GM18867 (cell line): ENCODE data around the gene ART3.

Experiments
- ATAC-seq: cut with Tn5 transposase; IDR thresholded peaks from one replicate; pipeline ENCODE4 v1.9.1; 2021; ENCODE audit warnings: mild to moderate bottlenecking, moderate library complexity; ENCODE audit not compliant: unreplicated experiment

ART3 gene

GRCh38 chr4:76067652-76068286, 6.7 kb upstream of the ART3 start:
- ATAC-seq, result peak; percentile 75

DNA sequence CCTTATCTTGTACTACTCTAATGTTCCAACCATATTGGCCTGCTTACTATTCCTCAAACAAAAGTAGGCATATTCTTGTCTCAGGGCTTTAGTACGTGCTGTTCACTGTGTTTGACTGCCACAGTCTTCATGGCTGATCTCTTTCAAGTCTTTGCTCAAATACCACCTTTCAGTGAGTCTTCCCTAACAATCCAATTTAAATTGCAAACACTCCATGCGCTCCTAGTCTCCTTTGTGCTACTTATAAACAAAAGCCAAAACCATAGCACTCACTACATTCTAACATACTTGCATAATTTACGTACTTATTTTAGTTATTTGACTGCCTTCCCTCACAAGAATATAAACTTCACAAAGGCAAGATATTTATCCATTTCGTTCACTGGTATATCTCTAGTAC, 1.7 kb upstream of the ART3 start:
- ATAC-seq, result no peak

GRCh38 chr4:76074993-76075600, 588 bp downstream of the ART3 start:
- no peak for ATAC-seq

DNA sequence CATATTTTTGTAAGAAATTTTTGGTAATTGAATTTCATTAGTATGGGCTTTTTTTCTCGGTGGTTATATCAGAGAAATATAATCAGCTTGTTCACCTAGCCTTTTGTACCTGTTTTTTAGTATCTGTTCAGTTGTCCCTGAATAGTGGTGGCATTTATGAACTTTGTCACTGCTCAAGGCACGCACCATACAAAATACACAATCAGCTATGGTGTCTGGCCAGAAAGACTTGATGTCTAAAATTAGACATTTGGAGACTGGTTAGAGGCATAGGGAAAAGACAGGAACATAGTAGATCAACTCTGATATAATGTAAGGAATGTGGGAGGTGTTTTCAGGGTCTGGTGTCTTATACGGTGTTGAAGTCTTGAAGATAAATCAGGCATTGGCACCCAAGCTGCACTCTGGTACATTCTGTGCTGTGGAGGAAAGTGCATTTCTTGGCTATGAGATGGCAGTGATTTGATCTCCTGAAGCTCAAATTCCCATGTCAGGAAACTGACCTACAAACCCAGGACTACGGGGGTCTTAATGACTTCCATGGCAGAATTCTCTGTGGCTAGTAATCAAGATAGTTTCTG, 3.6 kb downstream of the ART3 start:
- no peak for ATAC-seq

GRCh38 chr4:76083386-76083988, 9.0 kb downstream of the ART3 start:
- ATAC-seq, result no peak

GRCh38 chr4:76084542-76084941, 10.0 kb downstream of the ART3 start:
- no peak for ATAC-seq

DNA sequence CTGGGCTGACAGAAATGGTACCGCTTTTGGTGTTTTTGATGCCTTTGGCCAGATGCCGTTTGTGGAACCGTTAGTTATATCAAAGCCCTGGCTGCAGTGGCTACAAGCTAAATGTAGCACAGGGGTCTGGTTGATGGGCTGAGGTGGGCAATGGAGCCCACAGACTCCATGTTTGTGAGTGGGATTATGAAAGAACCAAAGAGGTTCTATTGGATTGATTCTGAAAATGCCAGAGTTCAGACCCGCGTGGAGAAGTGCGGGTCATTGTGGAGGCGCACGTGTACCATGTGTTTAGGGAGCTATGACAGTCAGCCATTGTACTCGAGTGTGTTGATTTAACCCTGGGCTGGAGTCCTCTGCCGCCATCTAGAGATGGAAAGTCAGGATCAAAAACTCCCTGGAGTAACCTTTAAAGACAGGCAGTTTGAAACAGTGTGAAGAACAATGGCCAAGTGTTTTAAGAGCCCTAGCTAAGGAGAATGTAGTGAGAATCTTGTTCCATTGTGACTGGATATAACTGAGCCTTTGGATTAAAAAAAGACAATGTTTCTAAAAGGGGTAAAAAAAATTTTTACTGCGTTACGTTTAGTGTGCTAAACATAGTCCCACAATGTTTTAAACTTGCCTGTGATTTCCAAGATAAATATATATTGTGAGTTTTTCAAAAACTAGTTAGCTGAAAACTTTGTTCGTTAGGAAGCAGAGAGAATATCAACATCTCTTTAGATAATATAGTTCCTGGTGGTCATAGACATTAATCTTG, 12.7 kb downstream of the ART3 start:
- ATAC-seq, result no peak

DNA sequence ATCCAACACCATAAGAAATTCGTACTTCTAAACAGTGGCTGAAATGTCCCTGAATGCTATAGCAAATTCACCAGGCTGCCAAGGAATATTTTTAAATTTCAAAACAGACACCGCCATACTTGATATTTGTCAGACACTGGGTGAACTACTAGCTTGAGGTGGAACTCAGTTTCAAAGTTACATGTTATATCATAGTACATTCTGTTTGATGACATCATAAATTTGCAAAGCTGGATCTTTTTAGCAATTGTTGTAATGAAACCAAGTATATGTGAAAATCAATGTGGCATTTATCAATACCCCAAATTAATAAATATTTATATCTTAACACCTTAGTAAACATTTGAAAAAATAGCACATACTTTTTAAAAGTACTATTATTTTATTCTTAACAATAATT, 14.2 kb downstream of the ART3 start:
- ATAC-seq, result no peak

DNA sequence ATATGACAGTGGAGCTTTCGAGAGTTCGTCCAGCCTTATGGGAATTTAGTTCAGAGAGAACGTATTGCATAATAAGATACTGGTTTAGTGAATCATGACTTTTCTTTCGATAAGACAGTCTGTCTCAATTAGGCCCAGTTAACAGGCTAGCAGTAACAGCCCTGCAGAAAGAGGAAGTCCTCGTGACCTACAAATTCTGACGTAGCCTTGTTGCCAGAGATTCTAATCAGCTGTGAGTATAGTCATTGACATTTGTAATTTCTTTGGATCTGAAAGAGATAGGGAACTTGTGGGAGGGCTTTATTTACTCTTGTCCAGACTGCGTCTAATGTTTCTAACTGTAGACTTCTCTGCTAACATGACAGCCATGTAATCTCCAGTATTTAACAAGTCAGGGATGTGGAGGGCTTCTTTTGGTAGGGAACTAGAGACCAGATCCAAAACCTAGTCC, 15.8 kb downstream of the ART3 start:
- ATAC-seq, result peak; percentile 81

DNA sequence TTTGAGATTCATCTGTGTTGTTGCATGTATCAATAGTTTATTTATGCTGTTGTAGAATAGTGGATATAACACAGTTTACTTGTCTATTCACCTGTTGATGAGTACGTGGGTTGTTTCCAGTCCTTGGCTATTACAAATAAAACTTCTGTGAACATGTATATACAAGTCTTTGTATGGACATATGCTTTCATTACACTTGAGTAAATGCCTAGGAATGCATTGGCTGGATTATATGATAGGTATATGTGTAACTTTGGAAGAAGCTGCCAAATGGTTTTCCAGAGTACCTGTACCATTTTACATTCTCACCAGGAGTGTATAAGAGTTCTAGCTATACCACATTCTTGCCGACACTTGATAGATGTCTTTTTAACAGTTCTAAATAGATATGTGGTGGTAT, 16.5 kb downstream of the ART3 start:
- ATAC-seq, result no peak

DNA sequence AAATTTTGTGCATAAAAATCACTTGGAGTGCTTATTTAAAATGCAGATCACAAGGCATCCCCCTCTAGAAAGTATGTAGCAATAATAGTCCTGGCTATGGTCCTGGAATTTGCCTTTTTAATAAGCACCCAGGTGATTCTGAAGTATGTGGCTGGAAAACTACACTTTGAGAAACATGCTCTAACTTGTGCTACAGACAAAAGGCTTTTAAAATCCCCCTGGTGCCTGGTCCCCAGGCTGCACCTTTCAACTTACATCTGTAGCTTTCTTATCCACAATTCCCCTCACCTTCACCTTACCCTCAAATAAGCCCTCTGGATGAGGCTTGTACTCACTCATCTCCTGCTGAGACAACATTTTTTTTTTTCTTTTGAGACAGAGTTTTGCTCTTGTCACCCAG, 21.1 kb downstream of the ART3 start:
- no peak for ATAC-seq

- no peak for ATAC-seq
Observed at GRCh38 chr4:76096076-76096475, 21.6 kb downstream of the ART3 start.

- ATAC-seq, result no peak
Observed at GRCh38 chr4:76105652-76106051, 31.1 kb downstream of the ART3 start.

DNA sequence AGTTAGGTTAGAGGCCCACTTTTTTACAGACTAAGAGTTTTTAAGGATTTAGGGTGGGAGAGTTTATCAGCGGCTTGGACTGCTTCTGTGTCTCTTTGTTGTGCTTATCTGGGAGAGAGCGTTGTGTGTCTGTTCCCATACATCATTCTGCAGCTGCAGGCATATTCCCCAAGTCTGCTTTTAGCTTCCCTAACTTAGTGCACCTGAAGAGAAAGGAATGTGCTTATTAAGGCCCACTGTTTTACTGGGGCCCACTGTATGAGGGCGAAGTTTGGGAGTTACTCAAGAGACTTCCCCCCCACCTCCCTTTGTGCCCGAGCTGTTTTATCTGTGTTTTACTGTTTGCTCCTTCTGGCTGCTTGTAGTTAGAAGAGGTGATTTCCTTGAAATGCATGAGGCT, 31.9 kb downstream of the ART3 start:
- no peak for ATAC-seq

DNA sequence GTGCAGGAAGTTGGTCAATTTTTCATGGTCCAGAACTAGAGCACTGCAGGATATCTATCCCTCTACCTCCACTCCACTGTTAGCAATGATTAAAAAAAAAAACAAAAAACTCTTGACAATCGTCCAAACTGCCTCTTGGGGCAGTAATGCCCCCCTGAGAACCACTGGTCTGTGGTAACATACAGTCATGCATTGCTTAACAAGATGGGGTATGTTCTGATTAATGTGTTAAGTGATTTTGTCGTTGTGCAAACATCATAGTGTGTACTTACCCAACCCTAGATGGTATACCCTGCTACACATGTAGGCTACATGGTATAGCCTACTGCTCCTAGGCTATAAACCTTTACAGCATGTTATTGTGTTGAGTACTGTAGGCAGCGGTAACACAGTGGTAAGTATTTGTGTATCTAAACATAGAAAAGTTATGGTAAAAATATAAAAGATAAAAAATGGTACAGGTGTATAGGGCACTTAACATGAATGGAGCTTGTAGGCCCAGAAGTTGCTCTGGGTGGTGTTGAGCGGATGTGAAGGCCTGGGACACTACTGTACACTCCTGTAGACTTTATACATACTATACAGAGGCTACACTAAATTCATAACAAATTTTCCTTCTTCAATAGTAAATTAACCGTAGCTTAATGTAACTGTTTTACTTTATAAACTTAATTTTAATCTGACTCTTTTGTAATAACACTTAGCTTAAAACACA, 34.1 kb downstream of the ART3 start:
- ATAC-seq, result no peak

DNA sequence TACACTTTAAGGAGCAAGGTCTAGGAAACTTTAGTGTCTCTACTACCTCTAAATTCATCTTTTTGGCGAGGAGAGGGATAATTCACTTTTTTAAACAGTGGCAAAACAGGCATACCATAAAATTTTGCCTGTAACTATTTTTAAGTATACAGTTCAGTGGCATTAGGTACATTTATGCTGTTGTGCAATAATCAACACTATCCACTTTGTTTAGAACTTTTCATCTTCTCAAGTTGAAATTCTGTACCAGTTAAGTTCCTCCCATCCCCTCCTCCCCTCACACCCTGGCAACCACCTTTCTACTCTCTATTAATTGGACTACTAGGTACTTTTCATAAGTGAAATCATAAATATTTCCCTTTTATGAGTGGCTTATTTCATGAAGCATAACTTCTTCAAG, 42.3 kb downstream of the ART3 start:
- ATAC-seq, result no peak

DNA sequence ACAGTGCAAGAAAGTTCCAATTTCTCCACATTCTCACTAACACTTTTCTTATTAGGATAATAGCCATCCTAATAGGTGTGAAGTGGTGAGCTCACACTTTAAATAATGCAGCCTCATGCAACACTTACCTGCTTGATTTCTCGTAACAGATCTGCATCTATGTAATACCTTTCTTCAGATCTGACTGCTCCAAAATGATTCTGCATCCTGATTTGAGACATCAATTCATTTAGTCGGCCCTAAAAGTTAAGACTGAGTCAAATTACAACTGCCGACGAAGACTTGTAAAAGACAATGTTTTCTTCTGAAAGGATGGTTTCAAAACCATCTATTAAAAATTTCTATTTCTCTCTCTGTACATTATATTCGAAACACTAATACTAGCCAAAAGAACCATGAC, 43.0 kb downstream of the ART3 start:
- no peak for ATAC-seq

GRCh38 chr4:76120199-76120598, 45.7 kb downstream of the ART3 start:
- no peak for ATAC-seq

DNA sequence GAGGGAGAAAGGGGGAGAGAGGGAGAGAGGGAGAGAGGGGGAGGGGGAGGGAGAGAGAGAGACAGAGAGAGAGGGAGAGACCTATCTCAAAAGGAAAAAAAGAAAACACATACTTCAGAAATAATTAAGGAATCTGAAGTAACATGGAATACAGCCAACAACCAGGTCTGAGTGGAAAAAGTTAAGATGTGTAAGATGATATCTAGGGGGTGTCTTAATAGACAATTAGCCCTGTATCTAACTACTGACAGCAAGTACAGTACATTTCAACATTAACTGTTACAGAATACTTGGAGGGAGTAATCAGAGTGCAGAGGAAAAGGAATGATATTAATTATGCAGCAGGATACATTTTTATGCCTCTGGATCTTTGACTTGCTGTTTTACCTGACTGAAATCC, 51.3 kb downstream of the ART3 start:
- no peak for ATAC-seq

- no peak for ATAC-seq
Observed at GRCh38 chr4:76127754-76128153, 53.2 kb downstream of the ART3 start.

GRCh38 chr4:76141241-76141640, 66.7 kb downstream of the ART3 start:
- ATAC-seq, result no peak
